Gastrocnemius medialis (tissue), 4 donors: Measurements from ENCODE around the gene TPK1. TPM values are rescaled to one million over a fixed set of nuclear protein-coding genes. Genes with fewer than 3 reads are reported as not detected.

Source experiments
- ATAC-seq, 2 donors: fragments of 150-250 bp; one replicate each; pipeline ENCODE4 v1.9.1; 2016
- DNase-seq, 2 donors: peaks; one replicate each; pipeline ENCODE4 v3.0.0-alpha.2; 2019
- H3K27ac ChIP-seq, 4 donors: fragments of 200-600 bp; sonication (generic); 1 replicate in 1 of 4; 2 replicates in 3 of 4; pipeline ENCODE4 v1.5.1; 2016 to 2018; ENCODE audit warnings: mild to moderate bottlenecking in 2 of 4, moderate library complexity in 1 of 4
- H3K27me3 ChIP-seq, 3 donors: fragments of 200-600 bp; sonication (generic) in 2 of 3; 1 replicate in 1 of 3; 2 replicates in 2 of 3; pipeline versions ENCODE4 v1.5.1 to v1.6.0; 2016 to 2019; ENCODE audit warnings: mild to moderate bottlenecking in 1 of 3, moderate library complexity in 1 of 3
- H3K36me3 ChIP-seq, 2 donors: fragments of 200-600 bp; sonication (generic) in 1 of 2; one replicate each; pipeline ENCODE4 v1.5.1; 2017 to 2018
- H3K4me1 ChIP-seq, 2 donors: fragments of 200-600 bp; sonication (generic) in 1 of 2; one replicate each; pipeline ENCODE4 v1.5.1; 2016 to 2017; ENCODE audit warnings: mild to moderate bottlenecking in 2 of 2
- H3K4me3 ChIP-seq, 4 donors: fragments of 200-600 bp; sonication (generic) in 3 of 4; 1 replicate in 1 of 4; 2 replicates in 3 of 4; pipeline ENCODE4 v1.5.1; 2016 to 2019; ENCODE audit warnings: mild to moderate bottlenecking in 2 of 4
- H3K9me3 ChIP-seq, 3 donors: fragments of 200-600 bp; sonication (generic) in 2 of 3; 1 replicate in 1 of 3; 2 replicates in 2 of 3; pipeline ENCODE4 v1.5.1; 2016 to 2019
- POLR2A ChIP-seq, 2 donors: fragments of 450-650 bp; IDR thresholded peaks; one replicate each; pipeline ENCODE4 v1.6.1; 2017; ENCODE audit warnings: antibody characterized with exemption in 2 of 2, mild to moderate bottlenecking in 2 of 2, moderate library complexity in 2 of 2
- in situ Hi-C, 4 donors: fragments of 200-750 bp; cut with MboI; loops; one replicate each; pipeline versions ENCODE4 v1.15.0 to v1.8.0; 2017; ENCODE audit warnings: low sequenced_read_pairs in 4 of 4
- intact Hi-C: fragments of 100-400 bp; cut with DNase I; formaldehyde crosslinking; loops from one replicate; pipeline ENCODE4 v1.15.1; 2023; ENCODE audit warnings: low total_unique reads
- total RNA-seq, 4 donors: library from RNA; depleted of rRNA; stranded (reverse); fragments of >200 nt; gene quantifications; one replicate each; pipeline versions ENCODE4 v1.1.0 to v1.2.3, GENCODE V29; 2016
- TF ChIP-seq, protein P1 (sequence below), 5 experiments: fragments of 450-650 bp in 3 of 5; fragments of 200-600 bp in 2 of 5; sonication (generic) in 2 of 5; IDR thresholded peaks in 4 of 5; conservative IDR thresholded peaks in 1 of 5; 1 replicate in 4 of 5; 2 replicates in 1 of 5; pipeline ENCODE4 v1.5.1; 2016 to 2019; ENCODE audit warnings: antibody characterized with exemption in 5 of 5, mild to moderate bottlenecking in 3 of 5, moderate library complexity in 3 of 5

The TPK1 gene
- total RNA-seq, 4 donors from 2014 or later, result 2.0 to 6.9 (median 2.7) TPM

DNA sequence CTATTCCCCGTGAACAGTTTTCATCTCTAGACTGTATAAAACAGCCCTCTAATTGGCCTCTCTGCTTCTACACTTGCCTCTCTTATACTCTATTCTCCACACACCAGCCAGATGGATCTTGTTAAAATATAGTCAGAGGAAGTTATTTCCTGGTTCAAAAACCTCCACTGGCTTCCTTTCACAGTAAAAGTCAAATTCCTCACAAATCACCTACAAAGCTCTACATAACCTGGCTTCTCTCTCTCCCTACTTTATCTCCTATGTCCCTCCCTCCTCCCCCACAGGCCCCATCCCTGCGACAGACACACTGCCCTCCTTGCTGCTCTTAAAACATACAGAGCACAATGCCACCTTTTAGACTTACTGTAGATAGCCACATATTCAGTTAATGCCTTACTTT, 60.1 kb downstream of the TPK1 start:
- Histone ChIP-seq H3K4me1 (no peaks in the 10 kb centered on the region), H3K9me3 (no peaks in the 10 kb centered on the region), H3K27me3 (no peaks in the 10 kb centered on the region), H3K36me3 (no peaks in the 10 kb centered on the region), H3K4me3 (no peak overlapping the region), H3K27ac (no peak overlapping the region)
- in situ Hi-C loops, result no loop called here
- ATAC-seq (no peak), DNase-seq (no peak)
- intact Hi-C loops, result no loop called here
- TF ChIP-seq, protein P1, sequence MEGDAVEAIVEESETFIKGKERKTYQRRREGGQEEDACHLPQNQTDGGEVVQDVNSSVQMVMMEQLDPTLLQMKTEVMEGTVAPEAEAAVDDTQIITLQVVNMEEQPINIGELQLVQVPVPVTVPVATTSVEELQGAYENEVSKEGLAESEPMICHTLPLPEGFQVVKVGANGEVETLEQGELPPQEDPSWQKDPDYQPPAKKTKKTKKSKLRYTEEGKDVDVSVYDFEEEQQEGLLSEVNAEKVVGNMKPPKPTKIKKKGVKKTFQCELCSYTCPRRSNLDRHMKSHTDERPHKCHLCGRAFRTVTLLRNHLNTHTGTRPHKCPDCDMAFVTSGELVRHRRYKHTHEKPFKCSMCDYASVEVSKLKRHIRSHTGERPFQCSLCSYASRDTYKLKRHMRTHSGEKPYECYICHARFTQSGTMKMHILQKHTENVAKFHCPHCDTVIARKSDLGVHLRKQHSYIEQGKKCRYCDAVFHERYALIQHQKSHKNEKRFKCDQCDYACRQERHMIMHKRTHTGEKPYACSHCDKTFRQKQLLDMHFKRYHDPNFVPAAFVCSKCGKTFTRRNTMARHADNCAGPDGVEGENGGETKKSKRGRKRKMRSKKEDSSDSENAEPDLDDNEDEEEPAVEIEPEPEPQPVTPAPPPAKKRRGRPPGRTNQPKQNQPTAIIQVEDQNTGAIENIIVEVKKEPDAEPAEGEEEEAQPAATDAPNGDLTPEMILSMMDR (IDR thresholded peaks at IDR 0.05 in 4 of 5, conservative IDR thresholded peaks at IDR 0.05 in 1 of 5), result no peak
- no peak for TF ChIP-seq POLR2A (IDR thresholded peaks at IDR 0.05)

DNA sequence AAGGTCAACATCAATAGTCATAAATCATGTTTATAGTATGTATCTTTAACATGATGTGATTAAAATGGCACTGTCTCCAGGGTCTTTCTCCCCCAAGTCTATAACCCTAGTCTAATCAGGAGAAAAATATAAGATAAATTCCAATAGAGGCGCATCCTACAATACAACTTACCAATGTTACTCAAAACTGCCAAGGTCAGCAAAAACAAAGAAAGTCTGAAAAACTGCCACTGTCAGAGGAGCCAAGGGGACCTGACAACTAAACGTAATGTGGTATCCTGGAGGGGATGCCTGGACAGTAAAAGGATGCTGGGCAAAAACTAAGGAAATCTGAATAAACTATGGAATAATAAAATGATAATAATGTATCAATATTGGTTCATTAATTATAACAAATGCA, 63.9 kb downstream of the TPK1 start:
- ATAC-seq (no peak), DNase-seq (no peak)
- Histone ChIP-seq H3K27me3 (no peaks in the 10 kb centered on the region), H3K9me3 (no peaks in the 10 kb centered on the region), H3K4me3 (no peak overlapping the region), H3K4me1 (no peaks in the 10 kb centered on the region), H3K27ac (no peak overlapping the region), H3K36me3 (no peaks in the 10 kb centered on the region)
- TF ChIP-seq, protein P1 (IDR thresholded peaks at IDR 0.05 in 4 of 5, conservative IDR thresholded peaks at IDR 0.05 in 1 of 5), result no peak
- TF ChIP-seq POLR2A (IDR thresholded peaks at IDR 0.05), result no peak
- intact Hi-C loops, result no loop called here
- in situ Hi-C loops, result no loop called here

DNA sequence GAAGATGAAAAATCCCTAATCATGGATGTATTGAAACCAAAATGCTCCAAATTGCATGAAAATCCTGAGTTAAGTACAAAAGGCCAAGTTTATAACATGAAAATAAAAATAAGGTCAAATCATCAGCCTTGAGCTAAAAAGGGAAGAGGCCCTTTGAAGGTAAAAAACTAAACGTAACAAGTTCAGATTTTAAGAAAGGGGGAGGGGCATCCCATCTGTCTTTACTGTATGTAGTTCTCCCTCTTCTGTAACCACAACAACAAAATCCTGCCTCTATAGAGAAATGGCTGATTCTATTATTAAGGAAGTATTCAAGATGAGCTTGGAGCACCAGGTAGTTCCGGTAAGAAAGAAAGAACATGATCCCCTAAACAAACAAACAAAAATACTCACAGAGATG, 64.7 kb downstream of the TPK1 start:
- H3K9me3 ChIP-seq, result no peaks in the 10 kb centered on the region
- intact Hi-C loops (no loop called here), in situ Hi-C loops (no loop called here)

DNA sequence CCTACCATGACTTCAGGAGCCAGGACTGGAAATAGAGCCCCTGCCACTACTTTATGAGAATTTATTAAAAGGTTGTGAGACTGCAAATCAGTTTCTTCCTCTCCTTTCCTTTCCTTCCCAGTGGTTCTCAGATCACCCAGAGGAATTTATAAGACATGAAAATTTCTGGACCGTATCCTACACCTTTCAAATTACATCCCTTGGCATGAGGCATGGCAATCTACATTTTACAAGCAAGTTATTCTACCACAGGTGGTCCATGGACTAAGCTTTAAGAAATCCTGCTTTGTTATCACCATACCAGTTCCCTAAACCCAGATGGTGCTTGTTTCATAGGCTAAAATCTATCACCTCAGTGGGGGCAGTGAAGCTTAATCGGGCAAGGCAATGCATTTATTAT, 66.5 kb downstream of the TPK1 start:
- no peaks in the 10 kb centered on the region for H3K9me3 ChIP-seq
- ATAC-seq (no peak), DNase-seq (no peak)
- no peak overlapping the region for H3K4me3 ChIP-seq
- no peaks in the 10 kb centered on the region for H3K36me3 ChIP-seq
- in situ Hi-C loops, result no loop called here
- no peaks in the 10 kb centered on the region for H3K27me3 ChIP-seq
- intact Hi-C loops, result no loop called here
- H3K4me1 ChIP-seq, result no peaks in the 10 kb centered on the region
- TF ChIP-seq, protein P1 (IDR thresholded peaks at IDR 0.05 in 4 of 5, conservative IDR thresholded peaks at IDR 0.05 in 1 of 5), result no peak
- TF ChIP-seq POLR2A (IDR thresholded peaks at IDR 0.05), result no peak
- H3K27ac ChIP-seq, result no peak overlapping the region

More for the DNA sequence above, 64.7 kb downstream of the TPK1 start:
- Histone ChIP-seq H3K4me3 (no peak overlapping the region), H3K27ac (no peak overlapping the region), H3K4me1 (no peaks in the 10 kb centered on the region), H3K36me3 (no peaks in the 10 kb centered on the region), H3K27me3 (no peaks in the 10 kb centered on the region)
- TF ChIP-seq POLR2A (IDR thresholded peaks at IDR 0.05), result no peak
- TF ChIP-seq, protein P1 (IDR thresholded peaks at IDR 0.05 in 4 of 5, conservative IDR thresholded peaks at IDR 0.05 in 1 of 5), result no peak
- ATAC-seq (no peak), DNase-seq (no peak)

DNA sequence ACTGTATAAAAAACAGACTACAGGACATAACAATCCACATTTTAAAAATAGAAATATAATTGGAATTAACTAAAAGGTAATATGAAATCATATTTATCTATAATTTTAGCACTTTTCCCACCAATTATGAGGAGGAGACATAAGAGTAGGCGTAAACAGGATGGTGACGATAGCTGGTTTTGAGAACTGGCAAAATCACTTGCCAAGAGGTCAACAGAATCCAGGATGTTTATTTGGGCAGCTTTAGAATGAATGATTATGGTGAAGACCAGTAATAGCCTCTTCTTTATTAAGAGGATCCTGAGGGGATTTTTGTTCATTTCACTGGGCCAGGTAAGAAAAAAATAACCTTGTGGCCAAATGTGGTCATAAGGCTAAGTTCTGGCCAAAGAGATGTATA, 67.2 kb downstream of the TPK1 start:
- Histone ChIP-seq H3K27me3 (no peaks in the 10 kb centered on the region), H3K4me3 (no peak overlapping the region), H3K27ac (no peak overlapping the region), H3K36me3 (no peaks in the 10 kb centered on the region), H3K9me3 (no peaks in the 10 kb centered on the region), H3K4me1 (no peaks in the 10 kb centered on the region)
- ATAC-seq (no peak), DNase-seq (no peak)
- no peak for TF ChIP-seq POLR2A (IDR thresholded peaks at IDR 0.05)
- TF ChIP-seq, protein P1 (IDR thresholded peaks at IDR 0.05 in 4 of 5, conservative IDR thresholded peaks at IDR 0.05 in 1 of 5), result no peak
- intact Hi-C loops (no loop called here), in situ Hi-C loops (no loop called here)
